Stimulated activated CD8-positive, alpha-beta memory T cell treated with anti-CD3 and anti-CD28 coated beads, Interleukin-4, amount 100 ng/mL, for 1 hour (primary cell): ENCODE results near the gene SUSD1.
"Not testable (repeated sequence)": the region's sequence is repeated elsewhere in the genome, so short reads cannot be mapped to it uniquely, and the experiment has no call there.

ENCODE experiments used
- DNase-seq, 2 donors: peaks; one replicate each; pipeline ENCODE4 v3.0.0-alpha.2; 2020; ENCODE audit warnings: low read depth in 2 of 2, low spot score in 1 of 2

The SUSD1 gene

GRCh38 chr9:112174222-112174964, 704 bp downstream of the SUSD1 start:
- peak; percentile 47 to 51 for DNase-seq

- DNase-seq, result no peak
Measured at GRCh38 chr9:112173489-112174221, 1.4 kb downstream of the SUSD1 start.

GRCh38 chr9:112170968-112171367, 4.1 kb downstream of the SUSD1 start:
- no peak for DNase-seq

DNA sequence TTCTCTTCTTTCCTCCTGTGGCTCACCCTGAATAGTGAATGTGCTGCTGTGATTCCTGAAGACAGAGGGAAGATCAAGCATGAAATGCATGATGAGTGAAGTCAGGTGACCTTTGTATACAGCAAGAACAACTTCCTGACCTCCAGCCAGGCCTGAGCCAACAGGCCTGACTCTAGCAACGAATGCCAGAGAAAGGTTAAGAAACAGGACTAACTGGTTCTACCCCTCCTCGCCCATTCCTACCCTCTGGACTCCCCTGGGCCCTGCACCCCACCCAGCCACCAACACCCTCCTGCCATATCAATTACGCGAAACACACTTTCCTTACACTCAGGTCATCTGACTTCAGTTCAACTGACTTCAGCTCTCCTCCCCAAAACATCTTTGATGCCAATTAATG, 4.9 kb downstream of the SUSD1 start:
- no peak for DNase-seq

DNA sequence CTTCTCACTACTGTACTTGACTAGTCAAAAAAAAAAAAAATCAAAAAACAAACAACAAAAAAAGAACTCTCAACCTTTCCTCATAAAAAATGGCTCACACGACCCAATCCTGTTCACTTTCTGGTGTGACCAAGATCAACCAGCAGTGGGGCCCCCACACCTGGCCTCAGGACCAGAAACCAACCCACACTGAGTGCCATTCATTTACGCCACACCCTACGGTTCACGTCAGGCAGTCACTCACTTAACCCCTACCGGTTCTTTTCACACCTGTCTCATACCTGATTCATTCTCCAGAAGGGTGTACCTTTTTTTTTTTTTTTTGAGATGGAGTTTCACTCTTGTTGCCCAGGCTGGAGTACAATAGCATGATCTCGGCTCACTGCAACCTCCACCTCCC, 5.7 kb downstream of the SUSD1 start:
- no peak for DNase-seq

DNA sequence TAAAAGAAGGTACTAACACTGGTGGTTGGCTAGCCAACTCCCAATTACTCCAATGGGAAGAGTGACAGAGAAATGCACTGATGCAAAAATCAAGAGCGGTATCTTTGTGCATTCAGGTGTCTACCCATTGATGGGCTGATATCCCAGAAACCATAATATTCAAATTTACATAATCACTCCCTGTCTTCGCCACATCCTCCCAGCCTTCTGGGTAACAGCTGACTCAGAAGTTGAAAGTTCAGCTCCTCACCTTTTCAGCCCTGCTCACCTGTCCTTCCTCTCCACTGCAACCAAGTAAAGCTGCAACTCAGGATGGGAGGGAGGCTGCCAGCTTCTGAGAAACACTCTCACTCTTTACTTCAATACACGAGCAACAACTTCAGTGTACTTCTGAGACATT, 6.9 kb downstream of the SUSD1 start:
- DNase-seq, result no peak

DNA sequence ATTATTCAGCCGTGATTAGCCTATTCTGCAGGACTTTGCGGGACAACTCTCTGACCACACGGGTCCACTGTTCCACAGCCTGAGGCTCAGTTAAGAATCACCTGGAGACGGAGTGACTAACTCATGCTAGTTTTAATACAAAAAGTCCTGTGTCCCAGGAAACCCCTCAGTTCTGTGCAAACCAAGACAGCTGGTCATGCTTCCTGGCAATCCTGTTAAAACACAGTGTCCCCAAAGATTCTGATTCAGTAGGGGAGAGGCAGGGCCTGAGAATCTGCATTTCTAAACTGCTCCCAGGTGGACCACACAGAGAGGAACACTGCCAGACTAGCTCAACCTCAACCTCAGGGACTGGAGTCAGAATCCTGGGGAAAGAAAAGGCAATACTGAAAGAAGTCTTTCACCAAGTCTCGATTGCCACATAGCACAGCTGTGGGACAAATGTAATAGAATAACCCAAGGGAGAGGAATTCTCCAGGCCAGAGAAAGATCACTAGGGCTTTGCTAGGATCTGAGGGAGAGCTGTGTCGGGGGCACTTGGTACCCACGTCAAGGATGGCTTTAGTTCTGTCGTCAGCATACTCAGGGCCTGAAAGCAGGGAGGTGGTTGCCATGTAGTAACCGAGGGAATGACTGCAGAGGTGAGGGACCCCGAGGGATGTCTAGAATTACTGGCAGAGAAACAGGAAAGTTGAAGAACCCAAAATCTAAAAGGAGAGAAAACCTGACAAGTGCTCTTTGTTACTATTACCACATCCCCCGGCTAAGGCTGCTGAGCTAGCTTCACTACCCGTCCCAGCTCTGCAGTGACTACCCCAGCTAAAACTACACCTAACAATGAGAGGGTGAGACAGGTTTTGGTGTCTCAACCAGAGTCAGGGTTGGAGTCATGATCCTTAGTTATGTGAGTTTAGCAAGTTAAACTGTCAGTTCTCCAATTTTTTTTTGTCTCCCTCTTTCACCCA, 8.6 kb downstream of the SUSD1 start:
- DNase-seq, result no peak

GRCh38 chr9:112162621-112163413, 12.3 kb downstream of the SUSD1 start:
- no peak for DNase-seq

GRCh38 chr9:112159781-112160180, 15.3 kb downstream of the SUSD1 start:
- no peak for DNase-seq

DNA sequence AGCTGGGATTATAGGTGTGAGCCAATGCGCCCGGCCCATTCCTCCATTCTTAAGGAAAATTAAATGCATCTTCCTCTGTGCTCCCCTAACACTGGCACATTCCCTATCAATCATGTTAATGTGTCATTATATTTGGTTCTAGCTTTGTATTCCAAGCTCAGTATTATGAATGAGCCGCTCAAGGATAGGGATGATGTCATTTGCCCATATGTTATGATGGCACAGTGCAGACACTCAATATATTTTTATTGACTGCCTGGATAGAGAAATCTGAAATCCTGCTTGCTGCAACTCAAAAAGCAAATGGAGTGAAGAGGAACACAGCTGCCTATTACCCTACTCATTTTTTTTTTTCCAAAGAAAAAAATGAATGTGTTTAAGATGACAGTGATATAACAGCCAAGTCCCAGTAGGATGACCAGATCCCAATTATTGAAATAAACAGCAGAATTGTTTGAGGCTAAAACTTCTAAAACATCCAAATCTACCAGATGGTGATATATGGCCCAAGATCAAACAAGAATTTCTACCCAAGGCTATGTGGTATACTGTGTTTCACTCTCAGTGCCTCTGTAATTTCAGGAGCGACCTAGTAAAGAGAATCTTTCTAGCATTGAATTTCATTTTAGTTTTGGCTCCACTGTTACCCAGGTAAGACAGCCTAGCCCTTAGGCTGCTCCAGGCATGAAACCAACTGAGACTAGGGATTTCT, 16.3 kb downstream of the SUSD1 start:
- no peak for DNase-seq

DNA sequence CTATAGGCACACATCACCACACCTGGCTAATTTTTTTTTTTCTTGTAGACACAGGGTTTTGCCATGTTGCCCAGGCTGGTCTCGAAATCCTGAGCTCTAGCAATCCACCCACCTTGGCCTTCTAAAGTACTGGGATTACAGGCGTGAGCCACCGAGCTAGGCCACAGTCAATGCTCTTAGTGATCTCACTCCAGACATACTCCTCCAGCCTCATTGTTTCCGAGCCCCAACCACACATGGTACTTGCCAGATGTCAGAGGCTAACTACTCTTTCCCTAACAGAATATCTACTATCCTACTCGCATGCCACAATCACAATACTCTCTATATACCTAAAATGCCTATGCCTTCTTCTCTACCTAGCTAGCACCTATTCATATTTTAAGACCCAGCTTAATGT, 17.1 kb downstream of the SUSD1 start:
- DNase-seq, result no peak

- no peak for DNase-seq
Measured at GRCh38 chr9:112157087-112157486, 18.0 kb downstream of the SUSD1 start.

DNA sequence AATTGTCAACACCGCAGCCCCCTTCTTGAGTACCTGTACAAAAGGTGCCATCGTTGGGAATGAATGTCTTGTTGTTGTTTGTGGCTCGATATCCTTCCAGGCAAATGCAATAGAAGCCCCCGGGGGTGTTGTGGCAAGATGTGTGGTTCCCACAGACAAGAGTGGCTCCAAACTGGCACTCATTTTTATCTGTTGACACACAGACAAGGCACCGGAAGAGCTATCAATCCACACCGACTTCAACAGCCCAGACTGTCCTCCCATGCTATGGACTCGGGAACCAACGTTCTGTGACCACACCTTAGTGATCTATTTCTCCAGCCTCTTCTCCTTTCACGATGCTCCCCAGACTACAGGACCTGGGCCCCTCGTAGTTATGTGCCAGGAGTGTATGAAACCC, 25.9 kb downstream of the SUSD1 start:
- no peak for DNase-seq

GRCh38 chr9:112145886-112146285, 29.2 kb downstream of the SUSD1 start:
- DNase-seq, result no peak

- DNase-seq, result no peak
Measured at GRCh38 chr9:112144807-112145206, 30.3 kb downstream of the SUSD1 start.

DNA sequence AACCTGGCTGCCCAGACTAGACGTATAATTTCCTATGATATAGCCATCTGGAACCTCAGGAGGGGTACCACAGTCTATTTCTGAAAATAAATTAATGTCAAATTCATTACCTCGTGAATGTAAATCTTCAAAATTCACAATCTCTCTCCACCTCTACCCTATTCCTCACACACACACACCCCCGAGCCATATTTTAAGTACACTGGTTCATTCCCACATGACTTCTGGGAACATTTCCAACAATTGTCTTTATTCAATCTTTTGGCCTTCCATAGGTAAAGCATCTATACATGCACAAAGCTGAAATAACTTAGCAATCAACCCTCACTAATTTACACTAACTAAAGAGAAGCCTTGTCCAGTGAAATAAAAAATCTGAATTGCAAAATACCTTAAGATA, 32.7 kb downstream of the SUSD1 start:
- DNase-seq, result no peak

DNA sequence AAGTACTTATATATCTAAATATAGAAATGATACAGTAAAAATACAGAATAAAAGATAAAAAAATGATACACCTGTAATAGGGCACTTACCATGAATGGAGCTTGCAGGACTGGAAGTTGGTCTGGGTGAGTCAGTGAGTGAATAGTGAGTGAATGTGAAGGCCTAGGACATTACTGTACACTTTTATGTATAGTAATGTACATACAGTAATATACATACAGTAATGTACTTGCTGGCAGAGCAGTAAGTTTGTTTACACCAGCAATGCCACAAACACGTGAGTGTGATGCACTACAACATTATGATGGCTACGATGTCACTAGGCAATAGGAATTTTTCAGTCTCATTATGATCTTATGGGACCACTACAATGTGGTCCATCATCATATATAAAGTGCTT, 34.2 kb downstream of the SUSD1 start:
- no peak for DNase-seq

DNA sequence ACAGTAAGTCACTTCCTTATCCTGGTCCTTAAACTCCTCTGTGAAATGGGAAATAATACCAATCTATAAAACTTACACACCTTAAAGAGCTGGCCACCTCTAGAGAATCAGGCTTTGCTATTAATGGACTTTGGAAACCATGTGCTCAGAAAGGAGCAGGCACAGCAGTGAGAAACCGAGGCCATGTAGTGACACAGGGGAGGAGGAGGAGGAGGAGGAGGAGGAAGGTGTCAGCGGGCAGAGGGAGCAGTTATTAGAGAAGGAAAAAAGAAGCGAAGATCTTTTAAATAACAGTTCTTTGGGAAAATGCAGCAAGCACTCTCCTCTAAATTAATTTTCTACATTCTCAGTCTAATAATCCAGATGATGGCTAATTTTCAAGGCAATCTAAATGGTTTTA, 38.0 kb downstream of the SUSD1 start:
- no peak for DNase-seq

DNA sequence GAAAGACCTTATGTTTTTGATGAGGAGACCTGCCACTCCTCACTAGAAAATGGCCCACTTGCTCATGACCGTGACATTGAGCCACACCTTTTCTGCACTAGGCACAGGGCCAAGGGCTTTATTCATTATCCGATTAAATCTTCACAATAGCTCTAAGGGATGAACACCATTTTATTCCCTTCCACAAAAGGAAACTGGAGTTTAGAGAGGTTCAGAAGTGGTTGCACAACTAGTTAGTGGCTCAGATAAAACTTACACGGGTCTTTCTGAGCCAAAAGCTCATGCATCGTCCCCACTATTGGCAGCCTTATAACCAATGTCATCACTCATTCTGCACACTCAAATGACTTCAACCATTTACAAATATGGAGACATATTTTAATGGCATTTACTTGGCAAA, 39.4 kb downstream of the SUSD1 start:
- no peak for DNase-seq

GRCh38 chr9:112133806-112134205, 41.3 kb downstream of the SUSD1 start:
- DNase-seq, result not testable (repeated sequence)
